Measurements from ENCODE around the gene CDH22. TPM values are rescaled to one million over a fixed set of nuclear protein-coding genes. Genes with fewer than 3 reads are reported as not detected.

Gene CDH22
- total and polyA plus RNA-seq, 4 donors = not detected

DNA sequence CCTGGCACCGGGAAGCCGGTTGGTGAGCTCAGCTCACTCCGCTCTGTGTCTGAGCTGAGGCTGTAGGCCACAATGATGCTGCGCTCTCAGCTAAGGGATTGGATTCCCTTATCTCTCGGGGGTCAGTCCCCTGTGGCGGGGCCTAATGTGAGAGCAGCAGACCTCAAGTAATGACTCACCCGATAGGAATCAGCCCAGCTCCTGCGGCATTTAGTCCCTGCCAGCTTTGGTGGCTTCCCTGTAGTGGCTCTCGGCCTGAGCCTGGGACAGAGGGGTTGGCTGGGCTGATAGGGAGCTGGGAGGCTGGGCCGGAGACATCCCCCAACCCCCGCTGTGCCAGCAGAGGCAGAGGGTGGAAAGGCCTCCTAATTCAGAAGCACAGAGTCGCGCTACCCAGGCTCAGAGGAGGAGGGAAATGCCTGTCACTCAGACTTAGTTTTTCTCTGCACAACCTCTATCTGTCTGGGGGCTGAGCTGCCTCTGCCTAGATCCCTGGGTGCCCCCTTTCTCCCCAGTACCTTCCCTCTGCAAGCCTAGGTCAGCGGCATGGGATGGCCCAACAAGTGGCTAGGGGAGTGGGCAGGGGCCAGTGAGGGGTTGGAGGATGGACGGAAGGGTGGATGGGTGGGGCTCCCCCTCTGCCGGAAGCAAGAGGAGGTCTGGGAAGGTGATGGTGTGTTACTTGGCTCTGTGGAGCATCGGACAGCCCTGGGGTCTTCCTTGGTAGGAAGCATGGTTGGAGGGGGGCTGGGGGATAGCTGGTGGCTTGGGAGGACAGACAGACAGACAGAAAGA, 92.2 kb downstream of the CDH22 start:
- Histone ChIP-seq H3K4me1 (ENCODE audit: control insufficient read depth in 1 of 2, insufficient read depth in 2 of 2, low read length in 2 of 2) (no peaks in the 10 kb centered on the region), H3K9me3 (ENCODE audit: control insufficient read depth, low read length) (no peaks in the 10 kb centered on the region), H3K27me3 (ENCODE audit: control insufficient read depth in 1 of 2, insufficient read depth in 2 of 2, low read length in 1 of 2) (no peaks in the 10 kb centered on the region), H3K36me3 (ENCODE audit: control insufficient read depth in 1 of 2, insufficient read depth in 2 of 2, low read length in 1 of 2) (no peaks in the 10 kb centered on the region), H3K27ac (ENCODE audit: low read depth in 1 of 2, low read length in 2 of 2) (no peak overlapping the region), H3K4me3 (ENCODE audit: low read length in 2 of 2) (no peak overlapping the region)
- intact Hi-C loops (cut with DNase I) = no loop called here
- ATAC-seq (ENCODE audit: low FRiP score) (no peak), DNase-seq (peak; percentile 40 to 76)
- 17 to 18% methylated on average over 15 to 17 of the region's 17 CpGs for WGBS, 2 donors

GRCh38 chr20:46214824-46215488, 93.3 kb downstream of the CDH22 start:
- Histone ChIP-seq H3K27ac (ENCODE audit: low read depth in 1 of 2, low read length in 2 of 2) (no peak overlapping the region), H3K4me1 (ENCODE audit: control insufficient read depth in 1 of 2, insufficient read depth in 2 of 2, low read length in 2 of 2) (no peaks in the 10 kb centered on the region), H3K9me3 (ENCODE audit: control insufficient read depth, low read length) (no peaks in the 10 kb centered on the region), H3K27me3 (ENCODE audit: control insufficient read depth in 1 of 2, insufficient read depth in 2 of 2, low read length in 1 of 2) (no peaks in the 10 kb centered on the region), H3K36me3 (ENCODE audit: control insufficient read depth in 1 of 2, insufficient read depth in 2 of 2, low read length in 1 of 2) (no peaks in the 10 kb centered on the region), H3K4me3 (ENCODE audit: low read length in 2 of 2) (no peak overlapping the region)
- DNase-seq (peak; percentile 19 to 44), ATAC-seq (ENCODE audit: low FRiP score) (no peak)
- intact Hi-C loops (cut with DNase I) = no loop called here
- WGBS, 2 donors = 39 to 47% methylated on average over 4 of the region's 4 CpGs

- no peaks in the 10 kb centered on the region for H3K36me3 ChIP-seq (ENCODE audit: control insufficient read depth in 1 of 2, insufficient read depth in 2 of 2, low read length in 1 of 2)
- H3K4me3 ChIP-seq (ENCODE audit: low read length in 2 of 2) = no peak overlapping the region
- H3K4me1 ChIP-seq (ENCODE audit: control insufficient read depth in 1 of 2, insufficient read depth in 2 of 2, low read length in 2 of 2) = no peaks in the 10 kb centered on the region
- 54 to 66% methylated on average over 8 of the region's 8 CpGs for WGBS, 2 donors
- intact Hi-C loops (cut with DNase I) = no loop called here
- no peak overlapping the region for H3K27ac ChIP-seq (ENCODE audit: low read depth in 1 of 2, low read length in 2 of 2)
- ATAC-seq (ENCODE audit: low FRiP score) = peak; percentile 66
- DNase-seq = peak; percentile 60 to 70
- no peaks in the 10 kb centered on the region for H3K9me3 ChIP-seq (ENCODE audit: control insufficient read depth, low read length)
- H3K27me3 ChIP-seq (ENCODE audit: control insufficient read depth in 1 of 2, insufficient read depth in 2 of 2, low read length in 1 of 2) = no peaks in the 10 kb centered on the region
Observed at GRCh38 chr20:46213946-46214823, 94.1 kb downstream of the CDH22 start.

GRCh38 chr20:46212876-46213275, 95.4 kb downstream of the CDH22 start:
- ATAC-seq (ENCODE audit: low FRiP score) (no peak), DNase-seq (peak; percentile 14 to 64)
- Histone ChIP-seq H3K4me3 (ENCODE audit: low read length in 2 of 2) (no peak overlapping the region), H3K27me3 (ENCODE audit: control insufficient read depth in 1 of 2, insufficient read depth in 2 of 2, low read length in 1 of 2) (no peaks in the 10 kb centered on the region), H3K36me3 (ENCODE audit: control insufficient read depth in 1 of 2, insufficient read depth in 2 of 2, low read length in 1 of 2) (no peaks in the 10 kb centered on the region), H3K27ac (ENCODE audit: low read depth in 1 of 2, low read length in 2 of 2) (no peak overlapping the region), H3K4me1 (ENCODE audit: control insufficient read depth in 1 of 2, insufficient read depth in 2 of 2, low read length in 2 of 2) (no peaks in the 10 kb centered on the region), H3K9me3 (ENCODE audit: control insufficient read depth, low read length) (no peaks in the 10 kb centered on the region)
- 54 to 64% methylated on average over 11 of the region's 11 CpGs for WGBS, 2 donors
- intact Hi-C loops (cut with DNase I) = no loop called here

GRCh38 chr20:46212252-46212651, 96.0 kb downstream of the CDH22 start:
- no peaks in the 10 kb centered on the region for H3K27me3 ChIP-seq (ENCODE audit: control insufficient read depth in 1 of 2, insufficient read depth in 2 of 2, low read length in 1 of 2)

DNA sequence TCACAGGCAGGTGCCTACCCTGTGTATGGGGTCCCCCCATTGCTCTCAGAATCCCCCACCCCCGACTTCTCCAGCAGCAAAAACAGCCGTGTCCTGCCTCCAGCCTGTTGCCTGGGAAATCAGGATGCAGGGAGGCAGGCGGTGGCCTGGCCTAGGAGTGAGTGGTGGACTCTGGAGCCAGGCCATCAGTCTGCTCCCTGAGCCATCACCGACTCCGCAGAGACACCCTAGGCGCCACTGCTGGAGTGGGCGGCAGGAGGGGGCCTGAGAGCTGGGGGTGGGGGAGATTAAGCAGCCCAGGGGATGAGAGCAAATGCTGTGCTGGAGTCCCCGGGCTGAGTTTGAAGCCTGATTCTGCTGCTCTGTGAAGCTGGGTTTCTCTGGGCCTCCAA, 97.0 kb downstream of the CDH22 start:
- Histone ChIP-seq H3K27me3 (ENCODE audit: control insufficient read depth in 1 of 2, insufficient read depth in 2 of 2, low read length in 1 of 2) (no peaks in the 10 kb centered on the region), H3K27ac (ENCODE audit: low read depth in 1 of 2, low read length in 2 of 2) (no peak overlapping the region), H3K4me1 (ENCODE audit: control insufficient read depth in 1 of 2, insufficient read depth in 2 of 2, low read length in 2 of 2) (no peaks in the 10 kb centered on the region), H3K36me3 (ENCODE audit: control insufficient read depth in 1 of 2, insufficient read depth in 2 of 2, low read length in 1 of 2) (no peaks in the 10 kb centered on the region), H3K9me3 (ENCODE audit: control insufficient read depth, low read length) (no peaks in the 10 kb centered on the region), H3K4me3 (ENCODE audit: low read length in 2 of 2) (no peak overlapping the region)
- DNase-seq = peak in 1 of 2 donors; percentile 18
- intact Hi-C loops (cut with DNase I) = no loop called here
- WGBS, 2 donors = 59% methylated on average over 8 of the region's 8 CpGs
- no peak for ATAC-seq (ENCODE audit: low FRiP score)

More at GRCh38 chr20:46212252-46212651, 96.0 kb downstream of the CDH22 start:
- no peak for ATAC-seq (ENCODE audit: low FRiP score)
- Histone ChIP-seq H3K9me3 (ENCODE audit: control insufficient read depth, low read length) (no peaks in the 10 kb centered on the region), H3K36me3 (ENCODE audit: control insufficient read depth in 1 of 2, insufficient read depth in 2 of 2, low read length in 1 of 2) (no peaks in the 10 kb centered on the region), H3K27ac (ENCODE audit: low read depth in 1 of 2, low read length in 2 of 2) (no peak overlapping the region), H3K4me3 (ENCODE audit: low read length in 2 of 2) (no peak overlapping the region), H3K4me1 (ENCODE audit: control insufficient read depth in 1 of 2, insufficient read depth in 2 of 2, low read length in 2 of 2) (no peaks in the 10 kb centered on the region)
- 30 to 47% methylated on average over 3 of the region's 3 CpGs for WGBS, 2 donors
- intact Hi-C loops (cut with DNase I) = no loop called here
- DNase-seq = peak in 1 of 2 donors; percentile 6

GRCh38 chr20:46210672-46211330, 97.5 kb downstream of the CDH22 start:
- no peaks in the 10 kb centered on the region for H3K27me3 ChIP-seq (ENCODE audit: control insufficient read depth in 1 of 2, insufficient read depth in 2 of 2, low read length in 1 of 2)
- H3K4me1 ChIP-seq (ENCODE audit: control insufficient read depth in 1 of 2, insufficient read depth in 2 of 2, low read length in 2 of 2) = no peaks in the 10 kb centered on the region
- no peaks in the 10 kb centered on the region for H3K9me3 ChIP-seq (ENCODE audit: control insufficient read depth, low read length)
- DNase-seq = peak; percentile 17 to 35
- WGBS, 2 donors = 57 to 58% methylated on average over 18 of the region's 18 CpGs
- no peak overlapping the region for H3K4me3 ChIP-seq (ENCODE audit: low read length in 2 of 2)
- intact Hi-C loops (cut with DNase I) = no loop called here
- ATAC-seq (ENCODE audit: low FRiP score) = no peak
- no peaks in the 10 kb centered on the region for H3K36me3 ChIP-seq (ENCODE audit: control insufficient read depth in 1 of 2, insufficient read depth in 2 of 2, low read length in 1 of 2)
- no peak overlapping the region for H3K27ac ChIP-seq (ENCODE audit: low read depth in 1 of 2, low read length in 2 of 2)

DNA sequence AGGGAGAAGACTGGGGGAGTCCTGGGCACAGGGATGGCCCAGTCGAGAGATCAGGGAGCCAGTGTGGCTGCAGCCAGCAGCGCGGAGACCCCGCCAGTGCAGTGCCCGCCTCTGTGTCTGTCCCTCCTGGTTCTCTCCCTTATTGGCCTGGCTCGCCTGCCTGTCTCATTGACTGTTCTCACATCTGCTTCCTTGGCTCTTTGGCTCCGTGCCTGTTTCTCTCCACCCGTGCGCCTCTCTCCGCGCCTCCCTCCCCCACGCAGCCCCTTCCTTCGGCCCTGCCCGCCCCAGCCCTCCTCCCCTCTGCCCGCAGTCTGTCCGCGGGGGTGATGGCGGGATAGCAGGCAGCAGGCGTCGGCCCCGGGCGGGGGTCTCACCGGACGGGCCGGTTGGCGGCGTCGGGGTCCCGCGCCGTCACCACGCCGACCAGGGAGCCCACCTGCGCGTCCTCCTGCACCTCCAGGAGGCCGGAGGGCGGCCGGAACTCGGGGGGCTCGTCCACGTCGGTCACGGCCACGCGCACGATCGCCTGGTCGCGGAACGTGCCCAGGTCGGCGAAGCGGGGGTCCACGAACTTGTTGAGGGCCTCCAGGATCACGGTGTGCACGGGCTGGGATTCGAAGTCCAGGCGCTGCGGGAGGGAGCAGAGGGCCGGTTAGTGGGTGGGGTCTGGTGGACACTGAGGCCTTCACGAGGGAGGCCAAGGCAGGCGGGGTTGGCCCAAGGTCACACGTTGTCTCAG, 98.2 kb downstream of the CDH22 start:
- intact Hi-C loops (cut with DNase I) = no loop called here

More for the DNA sequence above, 98.2 kb downstream of the CDH22 start:
- Histone ChIP-seq H3K27me3 (ENCODE audit: control insufficient read depth in 1 of 2, insufficient read depth in 2 of 2, low read length in 1 of 2) (no peaks in the 10 kb centered on the region), H3K27ac (ENCODE audit: low read depth in 1 of 2, low read length in 2 of 2) (no peak overlapping the region), H3K4me1 (ENCODE audit: control insufficient read depth in 1 of 2, insufficient read depth in 2 of 2, low read length in 2 of 2) (no peaks in the 10 kb centered on the region), H3K4me3 (ENCODE audit: low read length in 2 of 2) (no peak overlapping the region), H3K9me3 (ENCODE audit: control insufficient read depth, low read length) (no peaks in the 10 kb centered on the region), H3K36me3 (ENCODE audit: control insufficient read depth in 1 of 2, insufficient read depth in 2 of 2, low read length in 1 of 2) (no peaks in the 10 kb centered on the region)
- DNase-seq (peak; percentile 49 to 72), ATAC-seq (ENCODE audit: low FRiP score) (no peak)
- 38 to 47% methylated on average over 60 to 63 of the region's 63 CpGs for WGBS, 2 donors

Measured in aorta (tissue), 5 donors.